Esophagus squamous epithelium (tissue), 4 donors: ENCODE data around the gene SESTD1.

Experiments
- POLR2A ChIP-seq, 4 donors: fragments of 450-650 bp; IDR thresholded peaks; one replicate each; pipeline ENCODE4 v1.6.1; 2017; ENCODE audit warnings: antibody characterized with exemption in 4 of 4, mild to moderate bottlenecking in 4 of 4, moderate library complexity in 3 of 4
- TF ChIP-seq, protein P1 (sequence below), 6 experiments: fragments of 450-650 bp in 4 of 6; fragments of 200-600 bp in 2 of 6; sonication (generic) in 2 of 6; IDR thresholded peaks; one replicate each; pipeline ENCODE4 v1.5.1; 2016 to 2019; ENCODE audit warnings: antibody characterized with exemption in 6 of 6, mild to moderate bottlenecking in 4 of 6, moderate library complexity in 4 of 6

- TF ChIP-seq POLR2A (IDR thresholded peaks at IDR 0.05): no peak
- TF ChIP-seq, protein P1, sequence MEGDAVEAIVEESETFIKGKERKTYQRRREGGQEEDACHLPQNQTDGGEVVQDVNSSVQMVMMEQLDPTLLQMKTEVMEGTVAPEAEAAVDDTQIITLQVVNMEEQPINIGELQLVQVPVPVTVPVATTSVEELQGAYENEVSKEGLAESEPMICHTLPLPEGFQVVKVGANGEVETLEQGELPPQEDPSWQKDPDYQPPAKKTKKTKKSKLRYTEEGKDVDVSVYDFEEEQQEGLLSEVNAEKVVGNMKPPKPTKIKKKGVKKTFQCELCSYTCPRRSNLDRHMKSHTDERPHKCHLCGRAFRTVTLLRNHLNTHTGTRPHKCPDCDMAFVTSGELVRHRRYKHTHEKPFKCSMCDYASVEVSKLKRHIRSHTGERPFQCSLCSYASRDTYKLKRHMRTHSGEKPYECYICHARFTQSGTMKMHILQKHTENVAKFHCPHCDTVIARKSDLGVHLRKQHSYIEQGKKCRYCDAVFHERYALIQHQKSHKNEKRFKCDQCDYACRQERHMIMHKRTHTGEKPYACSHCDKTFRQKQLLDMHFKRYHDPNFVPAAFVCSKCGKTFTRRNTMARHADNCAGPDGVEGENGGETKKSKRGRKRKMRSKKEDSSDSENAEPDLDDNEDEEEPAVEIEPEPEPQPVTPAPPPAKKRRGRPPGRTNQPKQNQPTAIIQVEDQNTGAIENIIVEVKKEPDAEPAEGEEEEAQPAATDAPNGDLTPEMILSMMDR (IDR thresholded peaks at IDR 0.05): no peak
Measured at GRCh38 chr2:179250848-179251504, 13.7 kb downstream of the SESTD1 start.
